ENCODE measurements around the gene SPTAN1.
A peak's percentile ranks its signal among the peaks of the same experiment; 100 is the strongest.

Gene SPTAN1

DNA sequence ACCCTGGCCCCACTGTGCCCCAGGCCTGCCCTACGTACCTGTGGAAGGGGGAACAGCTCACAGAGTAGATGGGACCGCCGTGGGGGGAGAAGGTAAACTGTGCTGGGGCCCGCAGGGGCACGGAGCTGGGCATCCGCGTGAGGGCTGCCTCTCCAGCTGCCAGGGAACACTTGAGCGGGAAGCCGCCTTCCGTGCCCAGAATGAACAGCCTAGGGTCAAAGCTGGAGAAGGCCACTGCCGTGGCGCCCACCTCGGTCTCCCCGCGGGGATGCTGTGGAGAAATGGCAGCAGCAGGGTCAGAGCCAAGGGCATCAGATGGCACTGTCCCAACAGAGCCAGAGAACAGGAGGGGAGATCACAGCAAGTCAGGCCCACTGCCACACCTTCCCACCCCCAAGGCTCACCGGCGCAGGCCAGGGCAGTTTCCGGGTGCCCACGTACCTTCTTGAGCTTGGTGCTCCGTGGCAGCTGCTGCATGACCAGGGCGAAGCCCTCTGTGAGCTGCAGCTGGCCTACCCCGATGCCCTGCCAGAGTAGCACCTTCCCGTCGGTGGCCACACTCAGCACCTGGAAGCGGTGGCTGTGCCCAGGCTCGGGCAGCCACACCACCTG lies 82.4 kb downstream of the SPTAN1 start:
- no peak for DNase-seq (ENCODE audit: low spot score)
- H3K27ac ChIP-seq, result peak overlapping the region; percentile 99
- CTCF ChIA-PET, result interaction anchor here (0.5 to 3.2 kb wide), 13 partner anchors 9 to 363 kb away, joined by 3 to 20 read pairs (median 4); partner anchors contain the start of genes CERCAM, ENDOG and ZDHHC12
- TF ChIP-seq, protein P1, sequence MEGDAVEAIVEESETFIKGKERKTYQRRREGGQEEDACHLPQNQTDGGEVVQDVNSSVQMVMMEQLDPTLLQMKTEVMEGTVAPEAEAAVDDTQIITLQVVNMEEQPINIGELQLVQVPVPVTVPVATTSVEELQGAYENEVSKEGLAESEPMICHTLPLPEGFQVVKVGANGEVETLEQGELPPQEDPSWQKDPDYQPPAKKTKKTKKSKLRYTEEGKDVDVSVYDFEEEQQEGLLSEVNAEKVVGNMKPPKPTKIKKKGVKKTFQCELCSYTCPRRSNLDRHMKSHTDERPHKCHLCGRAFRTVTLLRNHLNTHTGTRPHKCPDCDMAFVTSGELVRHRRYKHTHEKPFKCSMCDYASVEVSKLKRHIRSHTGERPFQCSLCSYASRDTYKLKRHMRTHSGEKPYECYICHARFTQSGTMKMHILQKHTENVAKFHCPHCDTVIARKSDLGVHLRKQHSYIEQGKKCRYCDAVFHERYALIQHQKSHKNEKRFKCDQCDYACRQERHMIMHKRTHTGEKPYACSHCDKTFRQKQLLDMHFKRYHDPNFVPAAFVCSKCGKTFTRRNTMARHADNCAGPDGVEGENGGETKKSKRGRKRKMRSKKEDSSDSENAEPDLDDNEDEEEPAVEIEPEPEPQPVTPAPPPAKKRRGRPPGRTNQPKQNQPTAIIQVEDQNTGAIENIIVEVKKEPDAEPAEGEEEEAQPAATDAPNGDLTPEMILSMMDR (conservative IDR thresholded peaks at IDR 0.05; ENCODE audit: low read depth), result no peak
- POLR2A ChIA-PET (ENCODE audit: low non-redundant PET), result no interaction called here

DNA sequence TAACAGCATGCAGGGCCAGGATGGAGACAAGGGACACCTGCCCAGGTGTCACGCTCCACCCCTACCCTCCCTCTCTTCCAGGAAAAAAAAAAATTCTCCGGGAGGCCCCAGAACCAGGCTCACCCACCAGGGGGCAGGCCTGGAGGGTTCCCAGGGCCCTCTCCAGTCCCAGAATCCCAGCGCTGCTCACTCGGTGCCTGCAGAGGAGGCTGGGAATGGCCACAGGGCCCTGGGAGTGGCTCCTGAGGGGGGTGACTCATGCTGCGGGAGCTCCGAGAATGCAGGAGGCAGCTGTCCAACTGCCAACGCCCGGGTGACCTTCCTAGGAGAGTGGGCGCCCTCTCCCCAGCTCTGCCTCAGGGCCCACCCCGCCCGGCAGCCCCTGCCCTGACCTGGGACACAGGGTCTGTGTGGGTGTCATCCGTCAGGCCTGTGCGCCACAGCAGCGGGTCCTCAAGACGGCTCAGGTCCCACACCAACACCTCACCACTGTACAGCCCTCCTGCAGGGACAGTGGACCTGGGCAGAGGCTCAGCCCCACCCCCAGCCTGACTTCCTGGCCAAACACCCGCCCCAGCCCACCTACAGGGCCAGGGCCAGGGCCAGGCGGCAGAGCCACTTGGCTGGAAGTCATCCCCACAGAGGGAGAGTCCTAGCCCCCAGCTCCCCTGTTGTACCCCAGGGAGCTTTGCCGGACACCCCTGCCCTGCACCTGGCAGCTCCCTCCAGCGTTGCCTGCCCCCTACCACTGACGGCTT lies 83.1 kb downstream of the SPTAN1 start:
- peak overlapping the region; percentile 99 for H3K27ac ChIP-seq
- DNase-seq (ENCODE audit: low spot score), result peak; percentile 99
- TF ChIP-seq, protein P1 (conservative IDR thresholded peaks at IDR 0.05; ENCODE audit: low read depth), result peak; percentile 98
- CTCF ChIA-PET, result interaction anchor here (0.5 to 3.2 kb wide), 23 partner anchors 10 to 369 kb away, joined by 3 to 20 read pairs (median 5); partner anchors contain the start of genes CERCAM, ENDOG, PKN3 and SPTAN1
- POLR2A ChIA-PET (ENCODE audit: low non-redundant PET), result interaction anchor here (0.6 to 2.1 kb wide), 5 partner anchors 38 to 264 kb away, joined by 3 to 10 read pairs (median 8); partner anchors contain the start of gene URM1

GRCh38 chr9:128636024-128636390 lies 83.6 kb downstream of the SPTAN1 start:
- ChIA-PET POLR2A (ENCODE audit: low non-redundant PET) (interaction anchor here (0.6 to 2.1 kb wide), 6 partner anchors 38 to 264 kb away, joined by 3 to 10 read pairs (median 6); partner anchors contain the start of gene URM1), CTCF (interaction anchor here (0.6 to 3.2 kb wide), 22 partner anchors 10 to 295 kb away, joined by 3 to 20 read pairs (median 5); partner anchors contain the start of genes ENDOG, PKN3 and SPTAN1)
- H3K27ac ChIP-seq, result peak overlapping the region; percentile 99

DNA sequence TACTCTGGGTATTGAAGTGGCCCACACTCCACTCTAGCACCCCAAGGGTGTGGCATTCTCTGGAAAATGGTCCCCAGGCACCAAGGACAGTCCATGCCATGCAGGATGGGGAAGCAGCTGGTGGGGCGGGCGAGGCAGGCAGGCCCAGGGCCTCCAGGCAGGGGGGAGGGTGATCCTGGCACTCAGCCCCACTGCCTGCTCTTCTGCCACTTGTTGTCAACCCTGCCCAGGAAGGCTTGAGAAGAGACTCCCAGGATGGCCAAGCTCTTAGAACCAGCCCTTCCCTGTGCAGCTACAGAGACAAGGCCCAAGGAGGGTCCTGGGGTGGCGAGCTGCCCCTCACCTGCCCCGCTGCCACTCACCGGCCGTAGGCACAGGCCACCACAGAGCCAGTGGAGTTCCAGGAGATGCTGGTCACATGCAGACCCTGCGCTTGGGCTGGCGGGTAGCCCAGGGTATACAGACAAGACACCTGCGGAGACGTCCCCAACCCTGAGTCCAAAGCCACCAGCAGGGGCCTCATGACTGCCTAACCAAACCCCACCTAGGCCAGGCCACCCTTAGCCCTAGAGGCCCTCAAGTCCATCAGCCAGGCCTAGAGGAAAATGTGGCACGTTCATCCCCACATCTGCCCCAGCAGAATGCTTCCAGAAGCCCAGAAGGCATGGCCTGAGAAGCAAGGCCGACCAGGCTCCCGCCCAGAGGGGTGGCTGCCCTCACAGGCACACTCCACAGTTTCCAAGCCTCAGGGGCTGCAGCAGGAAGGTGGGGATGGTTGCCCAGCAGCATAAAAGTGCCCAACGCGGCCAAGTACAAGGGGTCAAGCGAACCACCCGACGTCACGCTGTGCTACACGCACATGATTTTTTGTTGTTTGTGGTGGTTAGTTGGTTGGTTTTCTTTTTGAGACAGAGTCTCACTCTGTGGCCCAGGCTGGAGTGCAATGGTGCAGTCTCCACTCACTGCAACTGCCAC lies 84.5 kb downstream of the SPTAN1 start:
- ChIA-PET CTCF (interaction anchor here (0.6 to 2.6 kb wide), 12 partner anchors 9 to 295 kb away, joined by 3 to 12 read pairs (median 5); partner anchors contain the start of genes ENDOG, PKN3 and SPTAN1), POLR2A (ENCODE audit: low non-redundant PET) (interaction anchor here (0.6 to 2.1 kb wide), 3 partner anchors 48 to 265 kb away, joined by 3 to 9 read pairs (median 3); partner anchors contain the start of gene URM1)
- TF ChIP-seq, protein P1 (conservative IDR thresholded peaks at IDR 0.05; ENCODE audit: low read depth), result no peak
- H3K27ac ChIP-seq, result peak overlapping the region; percentile 99
- no peak for DNase-seq (ENCODE audit: low spot score)

More at GRCh38 chr9:128636024-128636390, 83.6 kb downstream of the SPTAN1 start:
- peak; percentile 90 for DNase-seq (ENCODE audit: low spot score)
- TF ChIP-seq, protein P1 (conservative IDR thresholded peaks at IDR 0.05; ENCODE audit: low read depth), result peak; percentile 80

DNA sequence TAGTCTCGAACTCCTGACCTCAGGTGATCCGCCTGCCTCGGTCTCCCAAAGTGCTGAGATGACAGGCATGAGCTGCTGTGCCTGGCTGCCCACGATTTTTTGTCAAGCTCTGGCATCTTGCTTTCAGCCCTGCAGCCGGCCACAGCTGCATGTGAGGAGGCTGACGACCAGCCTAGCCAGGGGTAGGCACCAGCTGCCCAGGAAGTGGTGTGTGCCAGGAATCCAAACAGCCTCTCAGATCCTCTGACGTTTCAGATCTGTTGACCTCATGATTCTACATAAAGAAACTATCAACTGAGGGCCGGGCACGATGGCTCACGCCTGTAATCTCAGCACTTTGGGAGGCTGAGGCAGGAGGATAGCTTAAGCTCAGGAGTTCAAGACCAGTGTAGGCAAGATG lies 85.3 kb downstream of the SPTAN1 start:
- H3K27ac ChIP-seq, result peak overlapping the region; percentile 99
- TF ChIP-seq, protein P1 (conservative IDR thresholded peaks at IDR 0.05; ENCODE audit: low read depth), result no peak
- DNase-seq (ENCODE audit: low spot score), result no peak
- ChIA-PET CTCF (interaction anchor here (1.3 kb wide), 1 partner anchor 47 kb away, joined by 9 read pairs; no protein-coding TSS in a partner anchor), POLR2A (ENCODE audit: low non-redundant PET) (no interaction called here)

Data from RWPE1 (cell line).